ENCODE results near the gene RCBTB1.
"Not testable (repeated sequence)": the region's sequence is repeated elsewhere in the genome, so short reads cannot be mapped to it uniquely, and the experiment has no call there.

Gene RCBTB1

GRCh38 chr13:49512578-49512977 lies 72.8 kb downstream of the RCBTB1 start:
- no peak for DNase-seq (ENCODE audit: low read depth)
- H3K4me3 ChIP-seq (ENCODE audit: low read length) = no peak overlapping the region
- no peak for TF ChIP-seq CTCF (conservative IDR thresholded peaks at IDR 0.05; ENCODE audit: low read length)

GRCh38 chr13:49503951-49504350 lies 81.4 kb downstream of the RCBTB1 start:
- H3K4me3 ChIP-seq (ENCODE audit: low read length) = no peak overlapping the region
- DNase-seq (ENCODE audit: low read depth) = peak; percentile 40
- TF ChIP-seq CTCF (conservative IDR thresholded peaks at IDR 0.05; ENCODE audit: low read length) = no peak

- no peak for TF ChIP-seq CTCF (conservative IDR thresholded peaks at IDR 0.05; ENCODE audit: low read length)
- DNase-seq (ENCODE audit: low read depth) = peak; percentile 75
- H3K4me3 ChIP-seq (ENCODE audit: low read length) = no peak overlapping the region
These were observed 82.4 kb downstream of the RCBTB1 start for GRCh38 chr13:49502954-49503353.

- TF ChIP-seq CTCF (conservative IDR thresholded peaks at IDR 0.05; ENCODE audit: low read length) = no peak
- H3K4me3 ChIP-seq (ENCODE audit: low read length) = 0 out of 2 replicates have a peak overlapping the region, but pooled peaks have one; percentile 3
- peak; percentile 70 for DNase-seq (ENCODE audit: low read depth)
These were observed 85.3 kb downstream of the RCBTB1 start for GRCh38 chr13:49499889-49500660.

GRCh38 chr13:49498206-49498605 lies 87.2 kb downstream of the RCBTB1 start:
- TF ChIP-seq CTCF (conservative IDR thresholded peaks at IDR 0.05; ENCODE audit: low read length) = no peak
- DNase-seq (ENCODE audit: low read depth) = no peak
- H3K4me3 ChIP-seq (ENCODE audit: low read length) = no peak overlapping the region

- no peak for TF ChIP-seq CTCF (conservative IDR thresholded peaks at IDR 0.05; ENCODE audit: low read length)
- no peak for DNase-seq (ENCODE audit: low read depth)
- no peak overlapping the region for H3K4me3 ChIP-seq (ENCODE audit: low read length)
These were observed 88.1 kb downstream of the RCBTB1 start for GRCh38 chr13:49497272-49497671.

GRCh38 chr13:49496837-49497236 lies 88.5 kb downstream of the RCBTB1 start:
- DNase-seq (ENCODE audit: low read depth); H3K4me3 ChIP-seq (ENCODE audit: low read length): not testable (repeated sequence)

All from AG10803 (cell line).